HG03045 (cell line): Measurements from ENCODE around the gene DPYSL3.

Source experiments
- ATAC-seq: cut with Tn5 transposase; IDR thresholded peaks from one replicate; pipeline ENCODE4 v1.9.1; 2021; ENCODE audit warnings: mild to moderate bottlenecking, moderate library complexity; ENCODE audit not compliant: unreplicated experiment

DPYSL3 gene

DNA sequence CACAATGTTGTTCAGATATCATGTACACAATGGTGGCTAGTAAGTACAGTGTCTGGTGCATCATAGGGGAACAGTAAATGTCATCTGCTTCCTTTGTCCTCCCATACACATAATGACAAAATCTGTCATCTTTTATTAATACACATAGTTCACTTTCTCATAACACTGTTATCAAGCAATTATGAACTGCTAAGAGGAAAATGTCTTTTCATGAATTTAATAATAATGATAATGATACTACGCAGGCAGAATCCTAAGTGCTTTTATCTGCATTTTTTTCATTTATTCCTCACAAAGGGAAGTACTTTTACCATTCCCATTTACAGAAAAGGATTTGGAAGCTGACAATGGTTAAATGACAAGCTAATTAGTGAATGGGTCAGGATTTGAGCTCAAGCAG lies 35.7 kb downstream of the DPYSL3 start:
- ATAC-seq, result no peak

GRCh38 chr5:147472664-147473475 lies 37.0 kb downstream of the DPYSL3 start:
- no peak for ATAC-seq

DNA sequence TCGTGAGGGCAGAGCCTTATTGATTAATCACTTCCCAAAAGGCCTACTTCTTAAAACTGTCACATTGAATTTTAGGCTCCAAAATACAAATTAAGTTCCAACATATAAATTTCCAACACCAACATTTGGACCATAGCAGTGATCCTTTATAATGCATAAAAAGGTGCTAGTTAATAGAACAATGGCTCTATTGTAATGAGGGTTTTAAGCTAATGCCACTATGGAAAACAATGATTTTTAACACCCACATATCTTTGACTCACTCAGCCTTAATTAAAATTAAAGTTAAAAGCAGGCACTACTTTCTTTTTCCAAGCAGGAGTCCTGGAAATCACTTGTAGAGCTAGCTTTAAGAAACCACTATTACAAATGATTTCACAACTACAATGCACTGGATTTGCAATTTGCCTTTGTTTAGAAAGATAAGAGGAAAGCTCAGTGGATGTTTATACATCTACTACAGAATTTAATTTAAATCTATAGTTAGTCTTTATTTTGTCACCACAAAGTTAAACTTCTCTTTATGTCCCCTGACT lies 41.8 kb downstream of the DPYSL3 start:
- no peak for ATAC-seq

DNA sequence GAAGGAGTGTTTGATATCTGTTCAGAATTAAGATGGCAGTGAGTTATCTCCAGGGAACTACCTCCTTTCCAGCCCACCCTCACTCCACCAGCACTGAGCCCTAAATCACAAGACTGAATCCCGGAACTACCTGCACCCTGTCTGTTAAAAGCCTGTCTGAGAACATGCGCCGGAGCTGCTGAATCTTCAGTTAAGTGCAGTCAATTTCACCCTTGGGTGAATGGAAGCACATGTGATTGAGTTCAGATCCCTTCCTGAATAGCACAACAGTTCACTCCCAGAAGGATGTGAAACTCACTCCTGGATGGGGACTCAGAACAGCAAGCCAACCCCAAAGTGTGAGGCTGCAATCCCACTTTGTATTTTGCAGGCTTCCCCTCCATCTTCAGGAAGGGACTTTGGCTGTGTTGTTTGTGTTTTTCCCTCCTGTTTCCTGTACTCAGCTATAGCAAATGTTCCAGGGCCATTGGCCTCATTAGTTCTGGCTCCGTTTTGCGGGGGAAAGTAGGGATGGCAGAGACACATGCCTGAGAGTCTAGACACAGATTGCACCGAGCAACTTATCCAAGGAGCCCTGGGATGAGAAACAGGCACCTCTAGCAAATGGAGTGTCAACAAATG lies 43.4 kb downstream of the DPYSL3 start:
- ATAC-seq, result no peak

GRCh38 chr5:147465747-147466146 lies 44.1 kb downstream of the DPYSL3 start:
- ATAC-seq, result no peak

GRCh38 chr5:147464211-147464610 lies 45.7 kb downstream of the DPYSL3 start:
- no peak for ATAC-seq

DNA sequence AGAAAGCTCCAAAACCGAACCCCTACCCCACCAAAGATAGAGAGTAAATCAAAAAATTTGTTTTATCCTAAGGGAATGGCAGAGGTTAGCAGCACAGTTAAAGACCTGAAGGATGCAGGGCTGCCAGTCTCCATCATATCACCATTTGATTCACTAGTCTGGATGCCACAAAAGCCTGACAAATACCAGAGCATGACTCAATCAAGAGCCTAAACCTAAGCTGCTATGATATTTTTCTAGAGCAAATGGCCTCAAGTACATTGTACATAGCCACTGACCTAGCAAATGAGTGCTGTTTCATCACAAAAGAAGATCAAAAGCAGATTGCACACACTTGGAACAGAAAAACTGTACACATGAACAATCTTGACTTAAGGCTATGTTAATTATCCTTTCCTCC lies 48.0 kb downstream of the DPYSL3 start:
- ATAC-seq, result no peak

DNA sequence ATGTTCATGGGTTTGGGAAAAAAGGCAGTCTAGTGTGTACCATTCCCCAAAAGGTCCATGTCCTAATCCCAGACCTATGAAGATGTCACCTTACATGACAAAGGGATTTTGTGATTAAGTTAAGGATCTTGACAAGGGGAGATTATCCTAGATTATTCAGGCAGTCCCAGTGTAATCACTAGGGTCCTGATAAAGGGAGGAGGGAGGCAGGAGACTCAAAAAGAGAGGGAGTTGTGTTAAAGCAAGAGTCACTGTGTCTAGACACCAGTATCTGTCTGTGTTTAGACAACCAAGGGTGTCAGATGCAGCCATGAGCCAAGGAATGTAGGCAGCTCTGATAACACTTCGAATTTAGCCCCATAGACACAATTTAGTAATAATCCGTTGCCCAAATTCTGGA lies 49.5 kb downstream of the DPYSL3 start:
- ATAC-seq, result no peak

DNA sequence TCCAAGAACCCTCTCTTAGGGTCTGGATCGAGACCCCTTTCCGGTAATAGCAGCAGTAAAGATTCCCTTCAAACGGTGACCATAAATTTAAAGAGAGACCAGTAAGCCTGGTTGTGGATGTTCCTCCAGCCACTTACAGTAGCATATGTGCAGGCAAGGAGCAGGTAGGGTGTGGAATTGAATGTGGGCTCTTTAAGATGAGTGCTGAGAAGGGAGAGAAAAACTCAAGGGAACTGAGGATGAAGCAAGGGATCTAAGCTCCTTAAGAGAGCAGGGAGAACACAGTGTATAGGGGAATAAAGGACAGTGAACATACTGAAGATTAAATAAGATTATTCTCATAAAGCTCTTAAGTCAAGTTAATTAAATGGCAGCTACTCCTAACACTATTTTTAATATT lies 51.3 kb downstream of the DPYSL3 start:
- ATAC-seq, result no peak

DNA sequence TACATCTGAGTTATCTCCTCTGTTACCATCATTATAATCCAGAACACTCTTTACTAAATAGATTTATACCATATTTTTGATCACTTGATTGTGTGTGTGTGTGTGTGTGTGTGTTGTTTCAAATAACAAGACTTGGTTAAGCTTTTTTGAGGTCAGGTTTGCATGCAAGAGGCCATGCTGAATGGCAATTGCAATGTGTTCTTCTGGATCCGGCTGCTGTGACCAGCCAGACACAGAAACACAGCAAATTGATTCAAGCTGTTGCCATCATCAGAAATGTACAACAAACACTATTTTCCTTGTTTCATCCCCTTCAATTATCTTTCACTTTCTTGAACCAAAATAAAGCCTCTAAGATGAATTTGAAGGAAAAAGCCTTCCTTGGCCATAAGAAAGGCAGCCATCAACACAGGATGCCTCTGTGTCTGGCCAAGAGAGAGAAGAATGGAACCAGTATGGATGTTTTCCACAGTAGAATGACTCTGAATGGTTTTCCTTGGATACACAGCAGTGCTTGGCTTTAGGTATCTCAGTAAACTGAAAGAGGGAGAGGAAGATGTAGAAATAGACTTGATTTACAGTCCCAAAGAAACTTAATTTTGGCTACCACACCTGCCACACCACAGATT lies 53.9 kb downstream of the DPYSL3 start:
- no peak for ATAC-seq

DNA sequence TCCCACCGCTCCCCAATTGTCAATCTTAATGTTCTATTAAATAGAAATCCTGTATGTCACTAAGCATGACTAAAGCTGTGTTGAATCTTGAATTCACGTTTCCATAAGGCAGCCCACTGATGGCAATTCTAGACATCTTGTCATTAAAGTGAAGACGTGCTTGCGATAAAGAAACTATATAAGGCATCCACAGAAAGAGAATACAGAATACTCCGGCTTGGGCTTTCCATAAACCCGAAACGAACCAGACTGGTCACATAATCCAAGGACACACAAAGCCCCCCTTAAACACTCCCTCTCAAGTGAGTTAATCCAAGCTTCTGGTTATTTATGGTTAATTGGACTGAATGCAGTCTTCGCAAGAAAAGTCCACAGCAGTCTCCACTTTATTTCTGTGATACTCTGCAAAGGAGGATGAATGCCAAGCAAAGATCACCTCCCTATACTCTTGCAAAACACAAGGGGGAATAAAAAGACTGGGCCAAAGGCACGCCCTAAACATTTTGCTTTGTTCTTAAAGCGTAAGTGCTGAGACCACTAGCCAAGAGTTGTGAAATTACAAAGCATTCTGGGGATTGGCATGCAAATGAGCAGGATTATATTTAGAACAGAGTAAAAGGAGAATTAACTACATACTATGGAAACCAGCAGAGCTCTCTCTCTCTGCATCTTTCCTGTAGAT lies 54.7 kb downstream of the DPYSL3 start:
- ATAC-seq, result no peak

- peak; percentile 85 for ATAC-seq
Measured at GRCh38 chr5:147453875-147454814, 55.7 kb downstream of the DPYSL3 start.

- ATAC-seq, result no peak
Measured at GRCh38 chr5:147452165-147452811, 57.6 kb downstream of the DPYSL3 start.

- no peak for ATAC-seq
Measured at GRCh38 chr5:147451193-147451592, 58.7 kb downstream of the DPYSL3 start.

DNA sequence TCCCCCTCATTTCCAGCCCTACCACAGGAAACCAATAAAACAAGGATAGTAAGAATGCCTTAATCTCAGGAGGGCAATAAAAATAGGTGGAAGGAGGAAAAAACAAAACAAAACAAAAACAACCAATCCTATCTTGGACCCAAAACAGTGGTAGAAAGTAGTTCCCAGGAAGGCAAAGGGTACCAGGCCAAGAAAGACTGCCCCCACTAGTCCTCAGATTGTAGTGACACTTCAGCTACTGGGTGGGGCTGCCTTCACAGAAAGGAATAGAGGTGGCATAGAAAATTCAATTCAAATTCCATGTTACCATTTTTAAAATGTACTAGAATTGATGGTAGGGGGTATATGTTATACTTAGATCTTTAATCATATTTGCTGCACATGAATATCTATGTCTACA lies 59.3 kb downstream of the DPYSL3 start:
- ATAC-seq, result no peak

GRCh38 chr5:147448766-147449165 lies 61.1 kb downstream of the DPYSL3 start:
- ATAC-seq, result no peak

GRCh38 chr5:147446523-147446922 lies 63.3 kb downstream of the DPYSL3 start:
- no peak for ATAC-seq

DNA sequence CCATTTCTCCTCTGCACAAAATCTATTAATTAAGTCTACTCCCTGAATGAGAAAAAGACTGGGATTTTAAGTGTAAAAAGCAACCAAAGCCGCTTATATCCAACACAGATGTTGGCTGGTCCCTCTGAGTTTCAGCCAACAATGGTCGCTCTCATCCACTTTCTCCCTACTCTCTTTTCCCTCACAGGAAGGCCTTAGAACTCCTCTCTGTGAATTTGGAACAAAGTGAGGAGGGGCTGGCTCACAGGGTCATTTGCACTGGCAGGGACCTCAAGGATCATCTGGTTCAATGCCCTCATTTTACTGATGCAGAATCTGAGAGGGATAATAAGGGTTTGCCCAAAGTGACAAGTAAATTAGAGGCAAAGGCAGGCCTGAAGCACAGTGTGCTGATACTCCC lies 64.0 kb downstream of the DPYSL3 start:
- ATAC-seq, result no peak

DNA sequence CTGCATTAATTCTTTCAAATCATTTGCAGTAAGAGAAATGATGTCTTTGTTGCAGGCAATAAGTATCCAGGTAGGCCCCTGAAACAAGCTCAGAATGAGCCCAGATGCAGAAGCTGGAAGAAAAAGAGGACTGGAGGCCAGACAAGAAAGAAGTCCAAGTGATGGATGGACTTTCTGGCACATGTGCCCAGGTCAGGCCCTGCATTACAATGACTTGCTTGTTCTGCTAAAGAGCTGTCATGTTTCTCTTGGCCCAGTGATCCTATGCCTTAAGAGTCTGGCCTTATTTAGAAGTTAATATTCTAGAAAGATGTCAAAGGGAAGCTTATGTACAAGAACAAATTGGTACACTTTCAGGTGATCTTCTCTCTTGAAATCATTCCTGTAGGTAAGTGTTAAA lies 64.8 kb downstream of the DPYSL3 start:
- no peak for ATAC-seq

GRCh38 chr5:147442224-147442623 lies 67.6 kb downstream of the DPYSL3 start:
- ATAC-seq, result no peak
